ENCODE measurements around the gene ANKRD12. TPM values are rescaled to one million over a fixed set of nuclear protein-coding genes. Genes with fewer than 3 reads are reported as not detected.

Gene ANKRD12
- total and polyA plus RNA-seq, 2 experiments from 2014 or later, result 23.9 to 92.4 TPM

GRCh38 chr18:9233771-9234440 lies 97.3 kb downstream of the ANKRD12 start:
- TF ChIP-seq POLR2AphosphoS5 (IDR thresholded peaks at IDR 0.05; ENCODE audit: low read depth) (no peak), ZNF114 (CRISPR knock-in tag; IDR thresholded peaks at IDR 0.05) (no peak), CTCF (conservative IDR thresholded peaks at IDR 0.05; ENCODE audit: low read depth in 2 of 2) (peak in 1 of 2 experiments; percentile 38; a peak in 2 of 4 replicates)
- Histone ChIP-seq H3K79me2 (replicated peaks; ENCODE audit: insufficient read depth) (peaks cover 27% of the 10 kb centered on the region), H3K27me3 (ENCODE audit: insufficient read depth) (no peaks in the 10 kb centered on the region), H4K20me1 (replicated peaks; ENCODE audit: insufficient read depth) (no peaks in the 10 kb centered on the region), H3K27ac (ENCODE audit: low read depth) (no peak overlapping the region), H3K36me3 (ENCODE audit: insufficient read depth) (no peaks in the 10 kb centered on the region), H3K9me2 (ENCODE audit: insufficient read depth) (no peaks in the 10 kb centered on the region), H3K4me3 (no peak overlapping the region), H2AFZ (no peak overlapping the region), H3K4me2 (no peak overlapping the region), H3K4me1 (ENCODE audit: insufficient read depth) (no peaks in the 10 kb centered on the region), H3F3A (replicated peaks; ENCODE audit: low read depth) (no peaks in the 10 kb centered on the region)
- ATAC-seq, result peak; percentile 97
- Mint-ChIP-seq H3K36me3 (ENCODE audit: low read depth) (peaks cover 29% of the 10 kb centered on the region), H3K4me3 (no peak overlapping the region), H3K4me1 (peaks cover 3% of the 10 kb centered on the region; the same call in 1 of the 3 replicates), H3K27ac (no peak overlapping the region), H3K9me3 (peaks cover 12% of the 10 kb centered on the region), H3K27me3 (ENCODE audit: insufficient read depth, low read depth, poor library complexity) (no peaks in the 10 kb centered on the region)
- peak; percentile 54 for DNase-seq (ENCODE audit: low spot score)

- ATAC-seq, result no peak; the same call in 1 of the 3 replicates
- TF ChIP-seq CREB1 (CRISPR knock-in tag; IDR thresholded peaks at IDR 0.05; ENCODE audit: low read depth) (no peak), EZH2phosphoT487 (IDR thresholded peaks at IDR 0.05; ENCODE audit: unreplicated experiment) (no peak)
- no peak overlapping the region for H3K4me3 Mint-ChIP-seq
Observed at GRCh38 chr18:9234528-9234927, 97.9 kb downstream of the ANKRD12 start.

GRCh38 chr18:9237981-9238380 lies 101.4 kb downstream of the ANKRD12 start:
- H3K27ac ChIP-seq (ENCODE audit: low read depth), result no peak overlapping the region
- H3K36me3 ChIP-seq (ENCODE audit: insufficient read depth), result no peaks in the 10 kb centered on the region
- H3K9me2 ChIP-seq (ENCODE audit: insufficient read depth), result no peaks in the 10 kb centered on the region
- H3K79me2 ChIP-seq (replicated peaks; ENCODE audit: insufficient read depth), result no peaks in the 10 kb centered on the region; the same call in 1 of the 2 replicates
- no peak for ATAC-seq
- H3K9me3 Mint-ChIP-seq, result no peaks in the 10 kb centered on the region
- peaks cover 21% of the 10 kb centered on the region for H3K4me1 ChIP-seq (ENCODE audit: insufficient read depth)
- no peaks in the 10 kb centered on the region for H3K27me3 ChIP-seq (ENCODE audit: insufficient read depth)
- no peak overlapping the region for H2AFZ ChIP-seq
- no peak overlapping the region for H3K4me3 Mint-ChIP-seq
- no peak overlapping the region for H3K4me2 ChIP-seq
- no peak overlapping the region for H3K27ac Mint-ChIP-seq
- no peaks in the 10 kb centered on the region for H3K27me3 Mint-ChIP-seq (ENCODE audit: insufficient read depth, low read depth, poor library complexity)
- no peak for DNase-seq (ENCODE audit: low spot score)
- no peaks in the 10 kb centered on the region for H3F3A ChIP-seq (replicated peaks; ENCODE audit: low read depth)
- H3K4me1 Mint-ChIP-seq, result peaks cover 23% of the 10 kb centered on the region
- H4K20me1 ChIP-seq (replicated peaks; ENCODE audit: insufficient read depth), result no peaks in the 10 kb centered on the region
- peaks cover 9% of the 10 kb centered on the region; the same call in 2 of the 3 replicates for H3K36me3 Mint-ChIP-seq (ENCODE audit: low read depth)
- H3K4me3 ChIP-seq, result no peak overlapping the region
- TF ChIP-seq REST (IDR thresholded peaks at IDR 0.05; ENCODE audit: unreplicated experiment) (no peak), ZNF114 (CRISPR knock-in tag; IDR thresholded peaks at IDR 0.05) (no peak), NANOG (IDR thresholded peaks at IDR 0.05; ENCODE audit: borderline replicate concordance) (no peak), ZNF331 (CRISPR knock-in tag; IDR thresholded peaks at IDR 0.05; ENCODE audit: low read depth) (no peak), STAT1 (IDR thresholded peaks at IDR 0.05; ENCODE audit: unreplicated experiment) (no peak), ETS1 (IDR thresholded peaks at IDR 0.05) (no peak), CTCF (conservative IDR thresholded peaks at IDR 0.05; ENCODE audit: low read depth in 2 of 2) (no peak), CREB1 (CRISPR knock-in tag; IDR thresholded peaks at IDR 0.05; ENCODE audit: low read depth) (no peak)

More at GRCh38 chr18:9234528-9234927, 97.9 kb downstream of the ANKRD12 start:
- Mint-ChIP-seq H3K36me3 (ENCODE audit: low read depth) (peaks cover 29% of the 10 kb centered on the region), H3K9me3 (peaks cover 12% of the 10 kb centered on the region), H3K27ac (no peak overlapping the region), H3K4me1 (peaks cover 3% of the 10 kb centered on the region; the same call in 1 of the 3 replicates), H3K27me3 (ENCODE audit: insufficient read depth, low read depth, poor library complexity) (no peaks in the 10 kb centered on the region)
- H3K4me1 ChIP-seq (ENCODE audit: insufficient read depth), result no peaks in the 10 kb centered on the region
- H2AFZ ChIP-seq, result no peak overlapping the region
- no peak for DNase-seq (ENCODE audit: low spot score)
- H3K79me2 ChIP-seq (replicated peaks; ENCODE audit: insufficient read depth), result peaks cover 24% of the 10 kb centered on the region
- H3K4me2 ChIP-seq, result no peak overlapping the region
- H3K9me2 ChIP-seq (ENCODE audit: insufficient read depth), result no peaks in the 10 kb centered on the region
- no peaks in the 10 kb centered on the region for H3K36me3 ChIP-seq (ENCODE audit: insufficient read depth)
- no peaks in the 10 kb centered on the region for H3F3A ChIP-seq (replicated peaks; ENCODE audit: low read depth)
- no peak overlapping the region for H3K4me3 ChIP-seq
- no peaks in the 10 kb centered on the region for H4K20me1 ChIP-seq (replicated peaks; ENCODE audit: insufficient read depth)
- no peaks in the 10 kb centered on the region for H3K27me3 ChIP-seq (ENCODE audit: insufficient read depth)
- no peak overlapping the region for H3K27ac ChIP-seq (ENCODE audit: low read depth)
